Effector CD4-positive, alpha-beta T cell (primary cell): ENCODE measurements around the gene PHPT1.
"Not testable (repeated sequence)": the region's sequence is repeated elsewhere in the genome, so short reads cannot be mapped to it uniquely, and the experiment has no call there.

Experiments used
- DNase-seq: peaks from one replicate; pipeline ENCODE4 v3.0.0-alpha.2; 2020

Gene PHPT1

GRCh38 chr9:136823136-136824046 is 25.8 kb upstream of the PHPT1 start:
- DNase-seq = no peak

GRCh38 chr9:136824496-136825225 is 24.5 kb upstream of the PHPT1 start:
- no peak for DNase-seq

- no peak for DNase-seq
These were observed 23.7 kb upstream of the PHPT1 start for GRCh38 chr9:136825295-136826187.

- DNase-seq = no peak
These were observed 23.0 kb upstream of the PHPT1 start for GRCh38 chr9:136826188-136826541.

- DNase-seq = no peak
These were observed 22.3 kb upstream of the PHPT1 start for GRCh38 chr9:136826703-136827582.

GRCh38 chr9:136827794-136828473 is 21.3 kb upstream of the PHPT1 start:
- DNase-seq = no peak

- no peak for DNase-seq
These were observed 20.6 kb upstream of the PHPT1 start for GRCh38 chr9:136828474-136829140.

- no peak for DNase-seq
These were observed 19.8 kb upstream of the PHPT1 start for GRCh38 chr9:136829412-136829811.

GRCh38 chr9:136829981-136830885 is 19.0 kb upstream of the PHPT1 start:
- no peak for DNase-seq

- no peak for DNase-seq
These were observed 18.0 kb upstream of the PHPT1 start for GRCh38 chr9:136831002-136831719.

GRCh38 chr9:136831720-136832104 is 17.5 kb upstream of the PHPT1 start:
- no peak for DNase-seq

GRCh38 chr9:136832581-136832980 is 16.6 kb upstream of the PHPT1 start:
- no peak for DNase-seq

GRCh38 chr9:136833381-136834048 is 15.7 kb upstream of the PHPT1 start:
- DNase-seq = not testable (repeated sequence)

- no peak for DNase-seq
These were observed 13.9 kb upstream of the PHPT1 start for GRCh38 chr9:136835162-136835931.

- DNase-seq = no peak
These were observed 13.0 kb upstream of the PHPT1 start for GRCh38 chr9:136835932-136836904.

- DNase-seq = no peak
These were observed 11.9 kb upstream of the PHPT1 start for GRCh38 chr9:136837146-136837855.
